Neural cell (in vitro differentiated cells): ENCODE data around the gene VRK1.

Source experiments
- MXI1 ChIP-seq: fragments of 450-650 bp; conservative IDR thresholded peaks from 2 replicates; pipeline ENCODE4 v1.6.1; 2014; ENCODE audit warnings: antibody characterized with exemption, mild to moderate bottlenecking; ENCODE audit not compliant: poor library complexity, severe bottlenecking
- POLR2AphosphoS5 ChIP-seq: IDR thresholded peaks from 2 replicates; pipeline ENCODE4 v1.6.1; 2012
- RAD21 ChIP-seq: fragments of 450-650 bp; conservative IDR thresholded peaks from 2 replicates; pipeline ENCODE4 v1.6.1; 2014; ENCODE audit warnings: antibody characterized with exemption, mild to moderate bottlenecking, moderate library complexity
- TAF1 ChIP-seq: IDR thresholded peaks from 2 replicates; pipeline ENCODE4 v1.6.1; 2012; ENCODE audit warnings: low read depth
- TF ChIP-seq, protein P1 (sequence below): fragments of 450-650 bp; IDR thresholded peaks from 2 replicates; pipeline ENCODE4 v1.5.1; 2014; ENCODE audit warnings: antibody characterized with exemption, mild to moderate bottlenecking, moderate library complexity; ENCODE audit not compliant: poor library complexity, severe bottlenecking

DNA sequence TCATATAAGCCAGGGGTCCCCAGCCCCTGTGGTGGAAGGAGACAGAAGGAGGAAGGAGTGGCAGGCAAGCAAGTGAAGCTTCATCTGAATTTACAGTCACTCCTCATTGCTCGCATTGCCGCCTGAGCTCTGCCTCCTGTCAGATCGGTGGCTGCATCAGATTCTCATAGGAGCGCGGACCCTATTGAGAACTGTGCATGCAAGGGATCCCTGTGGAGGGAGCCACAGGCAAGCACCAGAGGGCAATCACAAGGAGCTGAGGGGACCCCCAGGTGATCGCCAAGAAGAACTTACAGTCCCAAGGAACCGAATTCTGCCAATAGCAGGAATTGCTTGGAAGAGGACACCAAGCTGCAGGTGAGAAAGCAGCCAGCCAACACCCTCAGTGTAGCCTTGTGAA is 33.2 kb upstream of the VRK1 start:
- TF ChIP-seq TAF1 (no peak), RAD21 (no peak), MXI1 (no peak), POLR2AphosphoS5 (no peak)
- TF ChIP-seq, protein P1, sequence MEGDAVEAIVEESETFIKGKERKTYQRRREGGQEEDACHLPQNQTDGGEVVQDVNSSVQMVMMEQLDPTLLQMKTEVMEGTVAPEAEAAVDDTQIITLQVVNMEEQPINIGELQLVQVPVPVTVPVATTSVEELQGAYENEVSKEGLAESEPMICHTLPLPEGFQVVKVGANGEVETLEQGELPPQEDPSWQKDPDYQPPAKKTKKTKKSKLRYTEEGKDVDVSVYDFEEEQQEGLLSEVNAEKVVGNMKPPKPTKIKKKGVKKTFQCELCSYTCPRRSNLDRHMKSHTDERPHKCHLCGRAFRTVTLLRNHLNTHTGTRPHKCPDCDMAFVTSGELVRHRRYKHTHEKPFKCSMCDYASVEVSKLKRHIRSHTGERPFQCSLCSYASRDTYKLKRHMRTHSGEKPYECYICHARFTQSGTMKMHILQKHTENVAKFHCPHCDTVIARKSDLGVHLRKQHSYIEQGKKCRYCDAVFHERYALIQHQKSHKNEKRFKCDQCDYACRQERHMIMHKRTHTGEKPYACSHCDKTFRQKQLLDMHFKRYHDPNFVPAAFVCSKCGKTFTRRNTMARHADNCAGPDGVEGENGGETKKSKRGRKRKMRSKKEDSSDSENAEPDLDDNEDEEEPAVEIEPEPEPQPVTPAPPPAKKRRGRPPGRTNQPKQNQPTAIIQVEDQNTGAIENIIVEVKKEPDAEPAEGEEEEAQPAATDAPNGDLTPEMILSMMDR = no peak
